ENCODE measurements around the gene UBE2QL1. TPM values are rescaled to one million over a fixed set of nuclear protein-coding genes. Genes with fewer than 3 reads are reported as not detected.

UBE2QL1 gene
- total RNA-seq, 1 donor, result under 0.01 TPM

GRCh38 chr5:6492934-6493333 is 44.3 kb downstream of the UBE2QL1 start:
- no peak overlapping the region for H2AFZ ChIP-seq (ENCODE audit: low read length)
- H4K20me1 ChIP-seq (ENCODE audit: insufficient read depth, low read length), result no peaks in the 10 kb centered on the region
- TF ChIP-seq CTCF (IDR thresholded peaks at IDR 0.05; ENCODE audit: extremely low read depth, low read depth, low read length), result no peak
- no peaks in the 10 kb centered on the region for H3K9me3 ChIP-seq (ENCODE audit: low read depth, low read length)
- H3K27me3 ChIP-seq (ENCODE audit: insufficient read depth, low read length), result no peaks in the 10 kb centered on the region
- no peak overlapping the region for H3K27ac ChIP-seq (ENCODE audit: low read depth, low read length)
- H3K4me2 ChIP-seq (ENCODE audit: insufficient read depth, low read length), result no peak overlapping the region
- H3K4me3 ChIP-seq (ENCODE audit: insufficient read depth, low read length), result no peak overlapping the region
- no peaks in the 10 kb centered on the region for H3K79me2 ChIP-seq (ENCODE audit: insufficient read depth, low read length)
- H3K4me1 ChIP-seq (ENCODE audit: insufficient read depth, low read length), result no peaks in the 10 kb centered on the region
- no peaks in the 10 kb centered on the region for H3K36me3 ChIP-seq (ENCODE audit: insufficient read depth, low read length)
- no peak for DNase-seq (ENCODE audit: insufficient read length, low spot score, missing footprints)

GRCh38 chr5:6493681-6494454 is 45.2 kb downstream of the UBE2QL1 start:
- no peaks in the 10 kb centered on the region for H3K4me1 ChIP-seq (ENCODE audit: insufficient read depth, low read length)
- H3K9me3 ChIP-seq (ENCODE audit: low read depth, low read length), result no peaks in the 10 kb centered on the region
- no peak for DNase-seq (ENCODE audit: insufficient read length, low spot score, missing footprints)
- H2AFZ ChIP-seq (ENCODE audit: low read length), result no peak overlapping the region
- no peak overlapping the region for H3K4me2 ChIP-seq (ENCODE audit: insufficient read depth, low read length)
- no peak overlapping the region for H3K4me3 ChIP-seq (ENCODE audit: insufficient read depth, low read length)
- H3K27me3 ChIP-seq (ENCODE audit: insufficient read depth, low read length), result no peaks in the 10 kb centered on the region
- no peak overlapping the region for H3K27ac ChIP-seq (ENCODE audit: low read depth, low read length)
- H3K79me2 ChIP-seq (ENCODE audit: insufficient read depth, low read length), result no peaks in the 10 kb centered on the region
- no peaks in the 10 kb centered on the region for H3K36me3 ChIP-seq (ENCODE audit: insufficient read depth, low read length)
- TF ChIP-seq CTCF (IDR thresholded peaks at IDR 0.05; ENCODE audit: extremely low read depth, low read depth, low read length), result no peak
- no peaks in the 10 kb centered on the region for H4K20me1 ChIP-seq (ENCODE audit: insufficient read depth, low read length)

- no peaks in the 10 kb centered on the region for H3K79me2 ChIP-seq (ENCODE audit: insufficient read depth, low read length)
- no peak overlapping the region for H3K4me2 ChIP-seq (ENCODE audit: insufficient read depth, low read length)
- no peak for DNase-seq (ENCODE audit: insufficient read length, low spot score, missing footprints)
- no peak overlapping the region for H3K4me3 ChIP-seq (ENCODE audit: insufficient read depth, low read length)
- no peaks in the 10 kb centered on the region for H3K4me1 ChIP-seq (ENCODE audit: insufficient read depth, low read length)
- no peaks in the 10 kb centered on the region for H4K20me1 ChIP-seq (ENCODE audit: insufficient read depth, low read length)
- no peaks in the 10 kb centered on the region for H3K9me3 ChIP-seq (ENCODE audit: low read depth, low read length)
- H2AFZ ChIP-seq (ENCODE audit: low read length), result no peak overlapping the region
- no peaks in the 10 kb centered on the region for H3K27me3 ChIP-seq (ENCODE audit: insufficient read depth, low read length)
- H3K27ac ChIP-seq (ENCODE audit: low read depth, low read length), result no peak overlapping the region
- no peaks in the 10 kb centered on the region for H3K36me3 ChIP-seq (ENCODE audit: insufficient read depth, low read length)
- no peak for TF ChIP-seq CTCF (IDR thresholded peaks at IDR 0.05; ENCODE audit: extremely low read depth, low read depth, low read length)
These were observed 46.3 kb downstream of the UBE2QL1 start for GRCh38 chr5:6494939-6495338.

- H3K9me3 ChIP-seq (ENCODE audit: low read depth, low read length), result no peaks in the 10 kb centered on the region
- no peaks in the 10 kb centered on the region for H4K20me1 ChIP-seq (ENCODE audit: insufficient read depth, low read length)
- no peaks in the 10 kb centered on the region for H3K79me2 ChIP-seq (ENCODE audit: insufficient read depth, low read length)
- DNase-seq (ENCODE audit: insufficient read length, low spot score, missing footprints), result no peak
- H3K27ac ChIP-seq (ENCODE audit: low read depth, low read length), result no peak overlapping the region
- H3K4me1 ChIP-seq (ENCODE audit: insufficient read depth, low read length), result no peaks in the 10 kb centered on the region
- H3K4me2 ChIP-seq (ENCODE audit: insufficient read depth, low read length), result no peak overlapping the region
- H3K36me3 ChIP-seq (ENCODE audit: insufficient read depth, low read length), result no peaks in the 10 kb centered on the region
- H3K4me3 ChIP-seq (ENCODE audit: insufficient read depth, low read length), result no peak overlapping the region
- no peaks in the 10 kb centered on the region for H3K27me3 ChIP-seq (ENCODE audit: insufficient read depth, low read length)
- no peak overlapping the region for H2AFZ ChIP-seq (ENCODE audit: low read length)
- TF ChIP-seq CTCF (IDR thresholded peaks at IDR 0.05; ENCODE audit: extremely low read depth, low read depth, low read length), result no peak
These were observed 47.0 kb downstream of the UBE2QL1 start for GRCh38 chr5:6495433-6496206.

Data from osteoblast (primary cell).